DMS114 treated with DMSO at 0.1 percent for 48 hours (cell line): ENCODE measurements around the gene GABPB2.
A peak's percentile ranks its signal among the peaks of the same experiment; 100 is the strongest.
"Not testable (repeated sequence)": the region's sequence is repeated elsewhere in the genome, so short reads cannot be mapped to it uniquely, and the experiment has no call there.

Experiments used
- DNase-seq: peaks from one replicate; lab custom pipeline; 2025; ENCODE audit not compliant: unreplicated experiment; lab: John Stamatoyannopoulos, UW

Gene GABPB2

GRCh38 chr1:151059109-151060006 is 11.2 kb upstream of the GABPB2 start, which contains the start of gene CDC42SE1:
TSS of gene CDC42SE1 (minus strand) at chr1:151059622. CDS start at chr1:151055730, 3,892 bp downstream.
- peak; percentile 85 for DNase-seq

GRCh38 chr1:151060007-151060656 is 10.4 kb upstream of the GABPB2 start, which contains the start of gene MLLT11:
TSS of gene MLLT11 (plus strand) at chr1:151060397. CDS start at chr1:151067225, 6,828 bp downstream.
- DNase-seq, result peak; percentile 55

- DNase-seq, result no peak
Observed at GRCh38 chr1:151060657-151061421, 9.7 kb upstream of the GABPB2 start.

GRCh38 chr1:151061704-151062103 is 8.9 kb upstream of the GABPB2 start:
- DNase-seq, result no peak

- DNase-seq, result no peak
Observed at GRCh38 chr1:151062741-151063371, 7.7 kb upstream of the GABPB2 start.

GRCh38 chr1:151065089-151065645 is 5.4 kb upstream of the GABPB2 start:
- no peak for DNase-seq

GRCh38 chr1:151067185-151067584 is 3.4 kb upstream of the GABPB2 start:
- no peak for DNase-seq

GRCh38 chr1:151069103-151069486 is 1.5 kb upstream of the GABPB2 start:
- no peak for DNase-seq

- no peak for DNase-seq
Observed at GRCh38 chr1:151072224-151072623, 1.7 kb downstream of the GABPB2 start.

- no peak for DNase-seq
Observed at GRCh38 chr1:151085953-151086559, 15.5 kb downstream of the GABPB2 start.

- DNase-seq, result not testable (repeated sequence)
Observed at GRCh38 chr1:151097426-151097825, 26.9 kb downstream of the GABPB2 start.

- no peak for DNase-seq
Observed at GRCh38 chr1:151098126-151098525, 27.6 kb downstream of the GABPB2 start.

GRCh38 chr1:151104630-151105029 is 34.1 kb downstream of the GABPB2 start:
- no peak for DNase-seq

GRCh38 chr1:151106894-151107293 is 36.3 kb downstream of the GABPB2 start:
- DNase-seq, result no peak

GRCh38 chr1:151108331-151108730 is 37.8 kb downstream of the GABPB2 start:
- DNase-seq, result no peak

- no peak for DNase-seq
Observed at GRCh38 chr1:151113877-151114276, 43.3 kb downstream of the GABPB2 start.

- no peak for DNase-seq
Observed at GRCh38 chr1:151124763-151125403, 54.3 kb downstream of the GABPB2 start.

- no peak for DNase-seq
Observed at GRCh38 chr1:151128800-151129199, 58.2 kb downstream of the GABPB2 start.

- peak; percentile 82 for DNase-seq
Observed at GRCh38 chr1:151130987-151131586, 60.5 kb downstream of the GABPB2 start.
